ENCODE measurements around the gene MORF4L1.

MORF4L1 gene

GRCh38 chr15:78915341-78916087 lies 42.8 kb downstream of the MORF4L1 start:
- no peaks in the 10 kb centered on the region for H3K4me1 ChIP-seq (ENCODE audit: insufficient read depth, low read length, poor library complexity, severe bottlenecking)

DNA sequence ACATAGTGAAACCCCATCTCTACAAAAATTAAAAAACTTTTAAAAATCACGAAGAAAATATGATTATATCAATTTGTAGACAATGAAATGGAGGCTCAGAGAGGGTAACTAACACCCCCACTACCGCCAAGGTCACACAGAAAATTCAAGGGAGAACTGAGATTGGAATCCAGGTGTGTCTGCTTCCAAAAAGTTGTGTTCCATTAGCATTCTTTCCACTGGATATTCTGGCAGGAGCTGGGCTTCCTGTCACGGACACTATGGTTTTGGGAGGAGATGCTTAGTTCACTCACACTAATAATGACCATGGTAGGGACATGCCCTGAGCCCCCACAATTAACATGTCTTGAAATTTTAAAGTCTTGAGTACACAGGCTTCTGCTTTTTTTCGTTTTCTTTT lies 43.4 kb downstream of the MORF4L1 start:
- H3K9me3 ChIP-seq (ENCODE audit: insufficient read depth, low read depth, low read length), result no peaks in the 10 kb centered on the region
- H3K9me2 ChIP-seq (replicated peaks; ENCODE audit: low read depth, low read length), result no peaks in the 10 kb centered on the region
- TF ChIP-seq, protein P1, sequence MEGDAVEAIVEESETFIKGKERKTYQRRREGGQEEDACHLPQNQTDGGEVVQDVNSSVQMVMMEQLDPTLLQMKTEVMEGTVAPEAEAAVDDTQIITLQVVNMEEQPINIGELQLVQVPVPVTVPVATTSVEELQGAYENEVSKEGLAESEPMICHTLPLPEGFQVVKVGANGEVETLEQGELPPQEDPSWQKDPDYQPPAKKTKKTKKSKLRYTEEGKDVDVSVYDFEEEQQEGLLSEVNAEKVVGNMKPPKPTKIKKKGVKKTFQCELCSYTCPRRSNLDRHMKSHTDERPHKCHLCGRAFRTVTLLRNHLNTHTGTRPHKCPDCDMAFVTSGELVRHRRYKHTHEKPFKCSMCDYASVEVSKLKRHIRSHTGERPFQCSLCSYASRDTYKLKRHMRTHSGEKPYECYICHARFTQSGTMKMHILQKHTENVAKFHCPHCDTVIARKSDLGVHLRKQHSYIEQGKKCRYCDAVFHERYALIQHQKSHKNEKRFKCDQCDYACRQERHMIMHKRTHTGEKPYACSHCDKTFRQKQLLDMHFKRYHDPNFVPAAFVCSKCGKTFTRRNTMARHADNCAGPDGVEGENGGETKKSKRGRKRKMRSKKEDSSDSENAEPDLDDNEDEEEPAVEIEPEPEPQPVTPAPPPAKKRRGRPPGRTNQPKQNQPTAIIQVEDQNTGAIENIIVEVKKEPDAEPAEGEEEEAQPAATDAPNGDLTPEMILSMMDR (conservative IDR thresholded peaks at IDR 0.05; ENCODE audit: low read length), result no peak
- TF ChIP-seq EZH2phosphoT487 (IDR thresholded peaks at IDR 0.05; ENCODE audit: borderline replicate concordance), result no peak
- no peaks in the 10 kb centered on the region for H3F3A ChIP-seq (ENCODE audit: low read depth)
- H3K4me2 ChIP-seq (ENCODE audit: low read depth, low read length, poor library complexity, severe bottlenecking), result no peak overlapping the region
- no peaks in the 10 kb centered on the region for H3K4me1 ChIP-seq (ENCODE audit: insufficient read depth, low read length, poor library complexity, severe bottlenecking)
- no peak overlapping the region for H2AFZ ChIP-seq (ENCODE audit: low read length)
- H4K20me1 ChIP-seq (ENCODE audit: insufficient read depth, low read length, poor library complexity, severe bottlenecking), result peaks cover 3% of the 10 kb centered on the region
- no peaks in the 10 kb centered on the region for H3K27me3 ChIP-seq (ENCODE audit: insufficient read depth, low read length, poor library complexity, severe bottlenecking)
- peaks cover 67% of the 10 kb centered on the region for H3K36me3 ChIP-seq (ENCODE audit: insufficient read depth, low read length)
- H3K79me2 ChIP-seq (ENCODE audit: insufficient read depth, low read length), result no peaks in the 10 kb centered on the region
- no peak overlapping the region for H3K4me3 ChIP-seq (ENCODE audit: low read length, poor library complexity, severe bottlenecking)
- H3K9ac ChIP-seq (ENCODE audit: low read depth, low read length, poor library complexity, severe bottlenecking), result no peak overlapping the region

More at GRCh38 chr15:78915341-78916087, 42.8 kb downstream of the MORF4L1 start:
- Histone ChIP-seq H3K79me2 (ENCODE audit: insufficient read depth, low read length) (no peaks in the 10 kb centered on the region), H4K20me1 (ENCODE audit: insufficient read depth, low read length, poor library complexity, severe bottlenecking) (peaks cover 3% of the 10 kb centered on the region), H3K27me3 (ENCODE audit: insufficient read depth, low read length, poor library complexity, severe bottlenecking) (no peaks in the 10 kb centered on the region), H2AFZ (ENCODE audit: low read length) (no peak overlapping the region), H3F3A (ENCODE audit: low read depth) (no peaks in the 10 kb centered on the region), H3K4me3 (ENCODE audit: low read length, poor library complexity, severe bottlenecking) (no peak overlapping the region), H3K36me3 (ENCODE audit: insufficient read depth, low read length) (peaks cover 65% of the 10 kb centered on the region), H3K9me2 (replicated peaks; ENCODE audit: low read depth, low read length) (no peaks in the 10 kb centered on the region), H3K9me3 (ENCODE audit: insufficient read depth, low read depth, low read length) (no peaks in the 10 kb centered on the region), H3K9ac (ENCODE audit: low read depth, low read length, poor library complexity, severe bottlenecking) (no peak overlapping the region), H3K4me2 (ENCODE audit: low read depth, low read length, poor library complexity, severe bottlenecking) (no peak overlapping the region)
- TF ChIP-seq, protein P1 (conservative IDR thresholded peaks at IDR 0.05; ENCODE audit: low read length), result no peak
- no peak for TF ChIP-seq EZH2phosphoT487 (IDR thresholded peaks at IDR 0.05; ENCODE audit: borderline replicate concordance)

GRCh38 chr15:78917888-78918287 lies 45.2 kb downstream of the MORF4L1 start:
- no peaks in the 10 kb centered on the region for H3F3A ChIP-seq (ENCODE audit: low read depth)
- H3K79me2 ChIP-seq (ENCODE audit: insufficient read depth, low read length), result no peaks in the 10 kb centered on the region
- no peak overlapping the region for H3K4me3 ChIP-seq (ENCODE audit: low read length, poor library complexity, severe bottlenecking)
- TF ChIP-seq, protein P1 (conservative IDR thresholded peaks at IDR 0.05; ENCODE audit: low read length), result no peak
- TF ChIP-seq EZH2phosphoT487 (IDR thresholded peaks at IDR 0.05; ENCODE audit: borderline replicate concordance), result no peak
- no peaks in the 10 kb centered on the region for H3K9me2 ChIP-seq (replicated peaks; ENCODE audit: low read depth, low read length)
- no peaks in the 10 kb centered on the region for H3K27me3 ChIP-seq (ENCODE audit: insufficient read depth, low read length, poor library complexity, severe bottlenecking)
- no peak overlapping the region for H2AFZ ChIP-seq (ENCODE audit: low read length)
- peaks cover 3% of the 10 kb centered on the region for H4K20me1 ChIP-seq (ENCODE audit: insufficient read depth, low read length, poor library complexity, severe bottlenecking)
- H3K4me2 ChIP-seq (ENCODE audit: low read depth, low read length, poor library complexity, severe bottlenecking), result no peak overlapping the region
- no peak overlapping the region for H3K9ac ChIP-seq (ENCODE audit: low read depth, low read length, poor library complexity, severe bottlenecking)
- peaks cover 71% of the 10 kb centered on the region; the same call in 1 of the 2 replicates for H3K36me3 ChIP-seq (ENCODE audit: insufficient read depth, low read length)
- H3K9me3 ChIP-seq (ENCODE audit: insufficient read depth, low read depth, low read length), result no peaks in the 10 kb centered on the region
- H3K4me1 ChIP-seq (ENCODE audit: insufficient read depth, low read length, poor library complexity, severe bottlenecking), result no peaks in the 10 kb centered on the region
